NOMO-1 treated with dmso at 0.1 percent for 144 hours (cell line): Measurements from ENCODE around the gene C5orf24.
"Not testable (repeated sequence)": the region's sequence is repeated elsewhere in the genome, so short reads cannot be mapped to it uniquely, and the experiment has no call there.

ENCODE experiments used
- DNase-seq: peaks from one replicate; lab custom pipeline; 2025; ENCODE audit not compliant: unreplicated experiment; lab: John Stamatoyannopoulos, UW

The C5orf24 gene

GRCh38 chr5:134856465-134856864, 10.7 kb downstream of the C5orf24 start:
- DNase-seq, result not testable (repeated sequence)

- no peak for DNase-seq
Observed at GRCh38 chr5:134857401-134857800, 11.6 kb downstream of the C5orf24 start.

- no peak for DNase-seq
Observed at GRCh38 chr5:134864707-134865106, 18.9 kb downstream of the C5orf24 start.

GRCh38 chr5:134873494-134873893, 27.7 kb downstream of the C5orf24 start:
- DNase-seq, result no peak

GRCh38 chr5:134873987-134874830, 28.4 kb downstream of the C5orf24 start, which contains the start of gene TXNDC15:
TXNDC15 (plus strand) TSS chr5:134874371; CDS start chr5:134874428, 57 bp downstream.
- DNase-seq, result peak; percentile 79

GRCh38 chr5:134874831-134875655, 29.3 kb downstream of the C5orf24 start:
- DNase-seq, result no peak

- no peak for DNase-seq
Observed at GRCh38 chr5:134877159-134877558, 31.4 kb downstream of the C5orf24 start.

- no peak for DNase-seq
Observed at GRCh38 chr5:134878403-134878802, 32.6 kb downstream of the C5orf24 start.

GRCh38 chr5:134879456-134879855, 33.7 kb downstream of the C5orf24 start:
- DNase-seq, result no peak

- not testable (repeated sequence) for DNase-seq
Observed at GRCh38 chr5:134880937-134881336, 35.2 kb downstream of the C5orf24 start.

- DNase-seq, result not testable (repeated sequence)
Observed at GRCh38 chr5:134881711-134882110, 35.9 kb downstream of the C5orf24 start.

GRCh38 chr5:134887593-134888159, 41.9 kb downstream of the C5orf24 start:
- DNase-seq, result no peak

GRCh38 chr5:134889335-134889734, 43.6 kb downstream of the C5orf24 start:
- DNase-seq, result no peak

GRCh38 chr5:134891473-134891872, 45.7 kb downstream of the C5orf24 start:
- DNase-seq, result no peak

GRCh38 chr5:134892282-134892681, 46.5 kb downstream of the C5orf24 start:
- DNase-seq, result no peak

- DNase-seq, result no peak
Observed at GRCh38 chr5:134892926-134893325, 47.2 kb downstream of the C5orf24 start.

- DNase-seq, result no peak
Observed at GRCh38 chr5:134893748-134894505, 48.2 kb downstream of the C5orf24 start.

GRCh38 chr5:134902071-134902801, 56.5 kb downstream of the C5orf24 start:
- peak; percentile 36 for DNase-seq

GRCh38 chr5:134904610-134905245, 59.0 kb downstream of the C5orf24 start, which contains the start of gene PCBD2:
PCBD2 (plus strand) TSS chr5:134905131; CDS start chr5:134905140, 9 bp downstream.
- DNase-seq, result peak; percentile 94
